GM18519 (cell line): Measurements from ENCODE around the gene SREK1IP1.

Experiments used
- ATAC-seq: cut with Tn5 transposase; IDR thresholded peaks from one replicate; pipeline ENCODE4 v1.9.1; 2021; ENCODE audit warnings: mild to moderate bottlenecking, moderate library complexity; ENCODE audit not compliant: unreplicated experiment, low FRiP score

The SREK1IP1 gene

DNA sequence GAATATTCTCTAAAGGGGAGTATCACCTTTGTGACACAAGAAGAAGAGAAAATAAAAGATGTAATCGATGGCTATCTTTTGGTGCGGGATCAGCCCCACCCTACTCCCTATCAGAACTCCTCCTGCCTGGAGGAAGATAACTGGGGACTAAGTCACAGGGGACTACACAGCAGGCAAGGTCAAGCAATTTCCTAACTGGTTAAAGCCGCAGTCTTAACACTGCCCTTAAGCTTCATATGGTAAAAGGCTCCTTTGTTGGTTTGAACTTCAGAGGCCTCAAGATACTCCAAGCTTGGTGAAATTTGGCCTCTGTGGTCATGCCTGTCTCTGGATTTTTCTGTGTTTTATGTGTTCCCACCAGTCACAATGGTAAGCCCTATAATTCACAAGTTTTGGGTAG, 79.5 kb downstream of the SREK1IP1 start:
- no peak for ATAC-seq

DNA sequence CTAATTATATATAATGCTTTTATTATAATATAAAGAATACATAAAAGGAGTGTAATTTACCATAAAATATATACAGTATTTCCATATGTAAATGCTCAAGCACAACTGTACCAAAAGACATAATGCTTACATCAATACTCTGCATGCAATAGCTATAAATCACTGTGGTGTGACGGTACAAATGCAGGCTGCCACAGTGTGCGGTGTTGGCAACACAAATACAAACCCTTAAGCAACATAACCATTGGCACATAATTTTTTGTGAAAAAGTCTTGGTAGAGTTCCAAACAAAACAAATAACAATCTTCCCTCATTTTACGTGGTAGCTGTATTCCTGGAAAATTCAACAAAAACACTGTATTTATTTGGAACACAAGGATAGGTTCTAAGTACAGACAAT, 80.1 kb downstream of the SREK1IP1 start:
- no peak for ATAC-seq

DNA sequence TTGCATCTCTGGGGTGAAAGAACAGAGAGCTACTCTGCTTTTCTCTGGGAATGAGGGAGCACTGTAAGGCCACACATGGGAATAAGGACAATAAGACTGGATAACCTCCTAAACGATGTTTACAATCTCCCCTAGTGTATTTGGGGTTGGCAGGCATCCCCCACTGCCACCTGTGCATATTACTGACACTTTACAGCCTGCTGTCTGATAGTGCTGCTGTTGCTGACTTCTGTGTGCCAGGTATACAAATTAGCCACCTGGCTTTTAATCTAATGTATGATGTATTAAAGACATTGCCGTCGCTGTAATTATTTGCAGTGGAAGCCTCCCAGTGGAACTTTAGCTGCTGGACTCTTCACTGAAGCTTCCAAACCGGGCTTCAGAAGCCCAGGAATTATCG, 82.6 kb downstream of the SREK1IP1 start:
- ATAC-seq = no peak

DNA sequence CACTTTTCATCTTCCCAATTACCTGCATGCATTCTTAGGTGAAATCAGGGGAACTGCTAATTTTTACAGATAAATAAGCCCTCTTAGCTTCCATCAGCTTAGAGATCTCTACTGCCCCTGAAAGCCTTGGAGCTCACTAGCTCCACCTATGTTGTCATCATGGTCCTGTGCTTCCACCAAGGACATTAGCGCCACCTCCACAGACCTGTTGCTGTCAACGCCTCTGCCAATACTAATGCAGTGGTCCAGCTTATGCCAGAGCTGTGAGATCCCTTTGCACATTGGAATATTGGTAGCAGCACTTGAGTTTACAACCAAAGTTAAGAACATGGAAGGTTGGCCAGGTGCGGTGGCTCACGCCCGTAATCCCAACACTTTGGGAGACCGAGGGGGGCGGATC, 85.9 kb downstream of the SREK1IP1 start:
- no peak for ATAC-seq

DNA sequence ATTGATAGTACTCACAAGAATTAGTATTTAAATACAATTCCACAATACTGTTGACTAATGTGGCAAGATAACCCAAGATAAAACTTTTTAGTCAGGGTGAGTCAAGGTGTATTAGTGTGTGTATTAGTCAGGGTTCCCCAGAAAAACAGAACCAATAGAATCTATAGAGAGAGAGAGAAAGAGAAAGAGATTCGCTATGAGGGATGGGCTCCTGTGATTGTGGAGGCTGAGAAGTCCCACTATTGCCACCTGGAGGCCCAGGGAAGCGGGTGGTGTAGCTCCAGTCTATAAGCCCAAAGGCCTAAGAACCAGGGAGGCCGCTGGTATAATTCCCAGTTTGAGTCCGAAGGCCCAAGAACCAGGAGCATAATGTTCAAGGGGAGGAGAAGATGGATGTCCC, 88.2 kb downstream of the SREK1IP1 start:
- ATAC-seq = no peak

DNA sequence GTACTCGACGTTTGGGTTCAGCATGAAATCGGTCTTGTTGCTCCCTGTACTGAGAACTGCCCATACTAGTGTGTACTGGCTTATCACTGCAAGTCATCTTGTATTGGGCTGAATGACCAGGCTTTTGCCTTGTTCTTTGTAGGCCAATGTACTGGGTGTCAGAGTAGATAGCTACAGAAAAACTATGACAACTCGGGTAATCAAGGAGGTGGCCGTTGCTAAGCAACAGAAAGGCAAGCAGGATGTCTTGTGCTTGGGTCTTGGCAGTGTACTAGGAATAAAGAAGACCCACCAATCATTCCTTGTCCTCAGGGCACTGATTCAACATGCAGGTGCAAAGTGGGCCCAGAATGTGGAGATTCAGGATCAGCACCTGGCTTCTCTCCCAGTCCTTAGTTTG, 90.1 kb downstream of the SREK1IP1 start:
- no peak for ATAC-seq

DNA sequence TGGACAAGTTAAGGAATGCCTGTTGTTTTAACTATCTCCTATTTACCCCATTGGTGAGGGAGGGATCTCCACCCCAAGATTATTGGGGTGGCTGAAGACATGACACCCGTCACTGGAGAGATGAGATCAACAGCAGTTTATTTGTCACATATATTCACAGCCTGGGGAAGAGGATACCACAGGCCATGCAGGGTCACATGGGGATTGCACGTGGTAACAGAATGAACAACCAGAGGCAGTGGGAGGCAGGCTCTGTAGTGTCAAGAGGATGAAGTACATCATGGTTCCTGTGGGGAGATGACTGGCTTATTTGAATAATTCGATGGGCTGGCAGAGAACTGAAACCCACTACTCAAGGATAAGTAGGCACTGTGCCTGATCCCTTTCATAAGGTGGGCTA, 96.8 kb downstream of the SREK1IP1 start:
- no peak for ATAC-seq

DNA sequence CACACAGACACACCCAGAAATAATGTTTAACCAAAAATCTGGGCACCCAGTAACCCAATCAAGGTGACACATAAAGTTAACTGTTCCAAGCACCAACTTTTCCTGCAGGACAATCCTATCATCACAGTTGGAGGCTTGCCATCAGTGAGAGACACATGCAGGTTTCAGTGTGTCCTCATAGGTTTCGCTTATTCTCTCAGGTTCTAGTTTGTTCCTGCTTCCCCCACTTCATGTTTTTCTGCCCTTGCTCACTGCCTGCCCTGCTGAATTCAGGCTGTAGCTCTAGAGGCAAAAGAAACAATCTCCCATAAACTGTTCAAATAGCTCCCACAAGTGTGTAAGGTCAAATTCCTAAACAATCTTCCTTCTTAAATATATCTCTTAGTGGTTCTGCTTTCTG, 98.2 kb downstream of the SREK1IP1 start:
- no peak for ATAC-seq
